Astrocyte (in vitro differentiated cells and primary cell): ENCODE results near the gene HES3. TPM values are rescaled to one million over a fixed set of nuclear protein-coding genes. Genes with fewer than 3 reads are reported as not detected.

Experiments
- DNase-seq: peaks from one replicate; pipeline ENCODE4 v3.0.0-alpha.2; 2010; ENCODE audit warnings: low read depth
- FAIRE-seq: peaks from 2 replicates; lab custom pipeline; 2011; peaks lifted over from hg19 to GRCh38; lab: Jason Lieb, UNC
- H2AFZ ChIP-seq: 2 replicates; pipeline ENCODE4 v1.6.0; 2012; ENCODE audit warnings: low read depth, low read length, inconsistent platforms
- H3K27ac ChIP-seq: 2 replicates; pipeline ENCODE4 v1.5.1; 2011; ENCODE audit warnings: low read depth, low read length, inconsistent platforms
- H3K27me3 ChIP-seq: 2 replicates; pipeline ENCODE4 v1.6.0; 2011; ENCODE audit warnings: low read length, inconsistent platforms; ENCODE audit not compliant: insufficient read depth
- H3K36me3 ChIP-seq: 2 replicates; pipeline ENCODE4 v1.5.1; 2011; ENCODE audit warnings: low read length, inconsistent platforms; ENCODE audit not compliant: insufficient read depth
- H3K4me1 ChIP-seq: 2 replicates; pipeline ENCODE4 v1.5.1; 2011; ENCODE audit warnings: low read length, inconsistent platforms; ENCODE audit not compliant: insufficient read depth
- H3K4me2 ChIP-seq: 2 replicates; pipeline ENCODE4 v1.6.0; 2012; ENCODE audit warnings: low read length, inconsistent platforms
- H3K4me3 ChIP-seq: 2 replicates; pipeline ENCODE4 v1.5.1; 2011; ENCODE audit warnings: low read depth, mild to moderate bottlenecking, low read length, inconsistent platforms; ENCODE audit not compliant: insufficient read depth
- H3K79me2 ChIP-seq: 2 replicates; pipeline ENCODE4 v1.6.0; 2012; ENCODE audit warnings: mild to moderate bottlenecking, low read length, inconsistent platforms; ENCODE audit not compliant: insufficient read depth
- H3K9ac ChIP-seq: 2 replicates; pipeline ENCODE4 v1.6.0; 2012; ENCODE audit warnings: mild to moderate bottlenecking, low read length, inconsistent platforms
- H3K9me3 ChIP-seq: 2 replicates; pipeline ENCODE4 v1.5.1; 2012; ENCODE audit warnings: low read depth, mild to moderate bottlenecking, low read length, inconsistent platforms; ENCODE audit not compliant: insufficient read depth
- H4K20me1 ChIP-seq: 2 replicates; pipeline ENCODE4 v1.6.0; 2012; ENCODE audit warnings: low read length, inconsistent platforms; ENCODE audit not compliant: insufficient read depth
- H3K27ac Mint-ChIP-seq: one replicate; pipeline ENCODE4 v1.8.0; 2021; ENCODE audit warnings: mild to moderate bottlenecking, mixed read lengths; ENCODE audit not compliant: unreplicated experiment
- H3K27me3 Mint-ChIP-seq: one replicate; pipeline ENCODE4 v1.8.0; 2021; ENCODE audit warnings: low read depth, mixed read lengths; ENCODE audit not compliant: unreplicated experiment
- H3K36me3 Mint-ChIP-seq: one replicate; pipeline ENCODE4 v1.8.0; 2021; ENCODE audit warnings: low read depth, mixed read lengths; ENCODE audit not compliant: unreplicated experiment
- H3K4me1 Mint-ChIP-seq: one replicate; pipeline ENCODE4 v1.8.0; 2021; ENCODE audit warnings: low read depth, mixed read lengths; ENCODE audit not compliant: unreplicated experiment
- H3K4me3 Mint-ChIP-seq: one replicate; pipeline ENCODE4 v1.8.0; 2021; ENCODE audit warnings: mild to moderate bottlenecking, moderate library complexity, mixed read lengths; ENCODE audit not compliant: unreplicated experiment
- H3K9me3 Mint-ChIP-seq: one replicate; pipeline ENCODE4 v1.8.0; 2021; ENCODE audit warnings: mild to moderate bottlenecking, mixed read lengths; ENCODE audit not compliant: unreplicated experiment
- EZH2 ChIP-seq: IDR thresholded peaks from 2 replicates; pipeline ENCODE4 v1.6.1; 2012; ENCODE audit warnings: mild to moderate bottlenecking, low read length, inconsistent platforms; ENCODE audit not compliant: insufficient read depth
- total RNA-seq: library from RNA; stranded (reverse); gene quantifications from 2 replicates; pipeline ENCODE4 v1.2.1, GENCODE V29; 2021
- TF ChIP-seq, protein P1 (sequence below): IDR thresholded peaks from 2 replicates; pipeline ENCODE4 v1.5.1; 2011; ENCODE audit warnings: low read depth, mild to moderate bottlenecking, inconsistent platforms, low read length, moderate library complexity; ENCODE audit not compliant: insufficient read depth

HES3 gene
- total RNA-seq, 1 donor from 2014 or later, result not detected

DNA sequence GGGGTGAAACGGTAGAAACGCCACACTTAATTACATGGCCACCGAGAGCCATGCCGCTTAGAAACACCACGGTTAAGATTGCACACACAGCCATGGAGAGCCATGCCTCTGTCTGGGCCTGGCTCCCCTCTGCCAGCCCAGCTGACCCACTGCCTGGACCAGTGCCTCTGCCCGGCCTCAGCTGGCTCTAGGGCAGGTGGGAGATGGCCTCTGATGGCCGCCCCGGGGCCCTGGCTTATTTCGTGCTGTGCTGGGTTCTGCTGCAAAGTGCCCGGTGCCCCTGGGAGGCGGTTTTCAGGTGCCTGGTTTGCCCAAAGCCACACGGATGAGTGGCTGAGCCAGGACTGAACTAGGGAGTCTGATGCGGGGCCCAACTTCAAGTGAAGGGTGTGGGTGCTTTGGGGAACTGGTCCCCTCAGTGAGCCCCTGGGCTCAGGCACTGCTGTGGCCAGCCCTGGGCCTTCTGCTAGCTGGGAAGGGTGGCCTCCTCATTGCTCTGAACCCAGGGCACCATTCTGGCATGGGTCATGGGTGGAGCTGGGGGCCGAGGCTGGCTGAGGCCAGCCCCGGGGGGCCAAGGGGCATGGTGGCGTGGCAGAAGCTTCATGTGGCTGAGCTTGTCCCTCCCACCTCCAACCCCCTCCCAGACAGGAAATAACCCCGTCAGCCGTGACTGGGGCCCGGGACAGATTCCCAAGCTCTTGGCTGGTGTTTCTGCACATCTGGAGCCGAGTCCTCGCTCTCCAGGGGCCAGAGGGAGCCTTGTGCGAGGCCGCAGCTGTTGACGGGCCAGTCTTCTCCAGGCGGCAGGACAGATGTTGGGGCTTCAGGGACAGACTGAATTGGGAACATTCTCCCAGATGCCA is 18.8 kb downstream of the HES3 start:
- Mint-ChIP-seq H3K4me1 (peaks cover 3% of the 10 kb centered on the region), H3K4me3 (no peak overlapping the region), H3K27me3 (peaks cover 16% of the 10 kb centered on the region), H3K36me3 (no peaks in the 10 kb centered on the region), H3K27ac (no peak overlapping the region), H3K9me3 (no peaks in the 10 kb centered on the region)
- no peak for DNase-seq
- Histone ChIP-seq H3K4me1 (peaks cover 11% of the 10 kb centered on the region), H2AFZ (no peak overlapping the region), H3K4me2 (no peak overlapping the region), H3K79me2 (no peaks in the 10 kb centered on the region), H3K4me3 (no peak overlapping the region), H3K9ac (no peak overlapping the region), H3K27me3 (no peaks in the 10 kb centered on the region), H3K9me3 (no peaks in the 10 kb centered on the region), H3K27ac (no peak overlapping the region), H3K36me3 (no peaks in the 10 kb centered on the region), H4K20me1 (peaks cover 19% of the 10 kb centered on the region)
- no peak for TF ChIP-seq EZH2
- TF ChIP-seq, protein P1, sequence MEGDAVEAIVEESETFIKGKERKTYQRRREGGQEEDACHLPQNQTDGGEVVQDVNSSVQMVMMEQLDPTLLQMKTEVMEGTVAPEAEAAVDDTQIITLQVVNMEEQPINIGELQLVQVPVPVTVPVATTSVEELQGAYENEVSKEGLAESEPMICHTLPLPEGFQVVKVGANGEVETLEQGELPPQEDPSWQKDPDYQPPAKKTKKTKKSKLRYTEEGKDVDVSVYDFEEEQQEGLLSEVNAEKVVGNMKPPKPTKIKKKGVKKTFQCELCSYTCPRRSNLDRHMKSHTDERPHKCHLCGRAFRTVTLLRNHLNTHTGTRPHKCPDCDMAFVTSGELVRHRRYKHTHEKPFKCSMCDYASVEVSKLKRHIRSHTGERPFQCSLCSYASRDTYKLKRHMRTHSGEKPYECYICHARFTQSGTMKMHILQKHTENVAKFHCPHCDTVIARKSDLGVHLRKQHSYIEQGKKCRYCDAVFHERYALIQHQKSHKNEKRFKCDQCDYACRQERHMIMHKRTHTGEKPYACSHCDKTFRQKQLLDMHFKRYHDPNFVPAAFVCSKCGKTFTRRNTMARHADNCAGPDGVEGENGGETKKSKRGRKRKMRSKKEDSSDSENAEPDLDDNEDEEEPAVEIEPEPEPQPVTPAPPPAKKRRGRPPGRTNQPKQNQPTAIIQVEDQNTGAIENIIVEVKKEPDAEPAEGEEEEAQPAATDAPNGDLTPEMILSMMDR, result no peak
- no peak for FAIRE-seq

DNA sequence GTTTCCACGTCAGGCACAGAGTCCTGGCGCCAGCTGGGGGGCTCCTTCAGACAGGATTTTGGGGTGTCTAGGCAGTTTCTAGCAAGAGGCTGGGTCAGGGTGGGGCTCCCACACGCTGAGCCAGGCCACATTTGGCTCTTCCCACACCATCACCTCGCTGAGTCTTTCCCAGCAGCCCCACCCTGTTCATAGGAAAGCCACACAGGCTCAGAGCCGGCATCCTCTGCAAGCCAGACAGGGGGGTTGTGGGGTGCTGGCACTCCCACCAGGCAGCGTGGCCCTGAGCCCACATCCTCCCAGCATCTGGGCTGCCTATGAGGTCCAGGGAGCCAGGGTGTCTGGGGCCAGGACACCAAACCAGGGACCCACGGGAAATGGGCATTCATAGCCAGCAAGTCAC is 19.7 kb downstream of the HES3 start:
- FAIRE-seq (no peak), DNase-seq (no peak)
- TF ChIP-seq EZH2, result no peak
- TF ChIP-seq, protein P1, result no peak
- Mint-ChIP-seq H3K27me3 (peaks cover 9% of the 10 kb centered on the region), H3K36me3 (no peaks in the 10 kb centered on the region), H3K4me3 (no peak overlapping the region), H3K9me3 (no peaks in the 10 kb centered on the region), H3K27ac (no peak overlapping the region), H3K4me1 (peaks cover 9% of the 10 kb centered on the region)
- H3K27me3 ChIP-seq, result no peaks in the 10 kb centered on the region
- H2AFZ ChIP-seq, result no peak overlapping the region
- no peaks in the 10 kb centered on the region for H3K36me3 ChIP-seq
- H3K4me2 ChIP-seq, result no peak overlapping the region
- H4K20me1 ChIP-seq, result peaks cover 17% of the 10 kb centered on the region
- no peaks in the 10 kb centered on the region for H3K79me2 ChIP-seq
- peaks cover 16% of the 10 kb centered on the region for H3K4me1 ChIP-seq
- no peak overlapping the region for H3K9ac ChIP-seq
- H3K4me3 ChIP-seq, result no peak overlapping the region
- H3K27ac ChIP-seq, result no peak overlapping the region
- no peaks in the 10 kb centered on the region for H3K9me3 ChIP-seq

DNA sequence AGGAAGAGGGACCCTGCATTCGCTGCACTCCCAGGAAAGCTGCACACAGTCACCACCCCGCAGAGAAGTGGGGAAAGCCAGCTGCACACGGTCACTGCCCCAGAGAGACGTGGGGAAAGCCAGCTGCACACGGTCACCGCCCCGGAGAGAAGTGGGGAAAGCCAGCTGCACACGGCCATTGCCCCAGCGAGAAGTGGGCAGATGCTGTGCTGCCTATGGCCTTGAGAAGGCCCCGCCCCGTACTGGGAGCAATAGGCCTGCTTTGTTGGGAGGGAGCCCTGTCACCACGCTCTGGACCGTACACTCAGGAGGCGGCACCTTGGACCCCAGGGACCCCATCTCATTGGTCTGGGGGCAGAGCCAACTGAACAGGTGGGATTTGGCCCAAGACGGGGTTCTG is 21.2 kb downstream of the HES3 start:
- Mint-ChIP-seq H3K27me3 (no peaks in the 10 kb centered on the region), H3K9me3 (no peaks in the 10 kb centered on the region), H3K27ac (no peak overlapping the region), H3K4me1 (peaks cover 9% of the 10 kb centered on the region), H3K36me3 (no peaks in the 10 kb centered on the region), H3K4me3 (no peak overlapping the region)
- no peak for DNase-seq
- peaks cover 16% of the 10 kb centered on the region for H3K4me1 ChIP-seq
- H3K4me2 ChIP-seq, result no peak overlapping the region
- H3K9me3 ChIP-seq, result no peaks in the 10 kb centered on the region
- no peak for FAIRE-seq
- H2AFZ ChIP-seq, result no peak overlapping the region
- no peaks in the 10 kb centered on the region for H3K79me2 ChIP-seq
- no peak overlapping the region for H3K4me3 ChIP-seq
- H4K20me1 ChIP-seq, result peaks cover 21% of the 10 kb centered on the region
- TF ChIP-seq, protein P1, result no peak
- no peak for TF ChIP-seq EZH2
- H3K27ac ChIP-seq, result no peak overlapping the region
- H3K36me3 ChIP-seq, result no peaks in the 10 kb centered on the region
- H3K9ac ChIP-seq, result no peak overlapping the region
- no peaks in the 10 kb centered on the region for H3K27me3 ChIP-seq
